ENCODE measurements around the gene GPN1.

GRCh38 chr2:27588308-27588707, 40.5 kb upstream of the GPN1 start:
- TF ChIP-seq ATF6 (CRISPR knock-in tag; IDR thresholded peaks at IDR 0.05) (no peak), ATF2 (CRISPR knock-in tag; IDR thresholded peaks at IDR 0.05; ENCODE audit: borderline replicate concordance, low read depth) (no peak), IRF2 (CRISPR knock-in tag; IDR thresholded peaks at IDR 0.05; ENCODE audit: borderline replicate concordance, low read depth) (no peak), ESRRA (CRISPR knock-in tag; IDR thresholded peaks at IDR 0.05; ENCODE audit: borderline replicate concordance) (no peak), ETV6 (CRISPR knock-in tag; IDR thresholded peaks at IDR 0.05) (no peak), MAX (CRISPR knock-in tag; IDR thresholded peaks at IDR 0.05) (no peak), CTCF (IDR thresholded peaks at IDR 0.05) (no peak)
